CD8-positive, alpha-beta memory T cell (primary cell): Measurements from ENCODE around the gene GSPT2. TPM values are rescaled to one million over a fixed set of nuclear protein-coding genes. Genes with fewer than 3 reads are reported as not detected.
A peak's percentile ranks its signal among the peaks of the same experiment; 100 is the strongest.
"Not testable (repeated sequence)": the region's sequence is repeated elsewhere in the genome, so short reads cannot be mapped to it uniquely, and the experiment has no call there.

Experiments used
- CTCF ChIA-PET: fragments of 350-600 bp; sonication (Branson Sonifier 250); formaldehyde crosslinking; loops from one replicate; lab custom pipeline; 2021; ENCODE audit warnings: antibody characterized with exemption; lab: Charles Lee
- POLR2A ChIA-PET: fragments of 350-600 bp; sonication (Branson Sonifier 250); formaldehyde crosslinking; loops from one replicate; lab custom pipeline; 2021; ENCODE audit warnings: antibody characterized with exemption; lab: Charles Lee
- DNase-seq, 5 donors: peaks; one replicate each; pipeline versions ENCODE4 v3.0.0 to v3.0.0-alpha.2; 2020 to 2022; ENCODE audit warnings: mixed read lengths in 1 of 5
- H3K27ac ChIP-seq: one replicate; pipeline ENCODE4 v1.7.0; 2013; ENCODE audit warnings: low read depth, mild to moderate bottlenecking, low read length, moderate library complexity
- H3K27me3 ChIP-seq: 2 replicates; pipeline ENCODE4 v1.7.0; 2013; ENCODE audit warnings: low read length, mild to moderate bottlenecking; ENCODE audit not compliant: insufficient read depth, poor library complexity, severe bottlenecking
- H3K36me3 ChIP-seq: 2 replicates; pipeline ENCODE4 v1.7.0; 2013; ENCODE audit warnings: mild to moderate bottlenecking, low read length, moderate library complexity; ENCODE audit not compliant: insufficient read depth
- H3K4me1 ChIP-seq: 2 replicates; pipeline ENCODE4 v1.7.0; 2013; ENCODE audit warnings: mild to moderate bottlenecking, low read length, moderate library complexity; ENCODE audit not compliant: insufficient read depth
- H3K4me3 ChIP-seq: 2 replicates; pipeline ENCODE4 v1.7.0; 2013; ENCODE audit warnings: mild to moderate bottlenecking, low read length
- H3K9me3 ChIP-seq: 2 replicates; pipeline ENCODE4 v1.7.0; 2013; ENCODE audit warnings: mild to moderate bottlenecking, low read length
- H3K27ac Mint-ChIP-seq, 8 donors: one replicate each; pipeline ENCODE4 v1.8.0; 2020 to 2021; ENCODE audit warnings: mixed read lengths in 8 of 8, mild to moderate bottlenecking in 6 of 8, inconsistent platforms in 3 of 8, moderate library complexity in 3 of 8
- H3K27me3 Mint-ChIP-seq, 2 donors: one replicate each; pipeline ENCODE4 v1.8.0; 2020 to 2021; ENCODE audit warnings: mixed read lengths in 2 of 2, mild to moderate bottlenecking in 1 of 2, moderate library complexity in 1 of 2
- H3K36me3 Mint-ChIP-seq, 3 donors: one replicate each; pipeline ENCODE4 v1.8.0; 2020 to 2021; ENCODE audit warnings: mixed read lengths in 3 of 3, inconsistent platforms in 1 of 3, mild to moderate bottlenecking in 1 of 3
- H3K4me1 Mint-ChIP-seq, 3 donors: one replicate each; pipeline ENCODE4 v1.8.0; 2020 to 2021; ENCODE audit warnings: mixed read lengths in 3 of 3, inconsistent platforms in 1 of 3, mild to moderate bottlenecking in 1 of 3
- H3K4me3 Mint-ChIP-seq, 7 donors: one replicate each; pipeline ENCODE4 v1.8.0; 2020 to 2021; ENCODE audit warnings: mixed read lengths in 7 of 7, mild to moderate bottlenecking in 6 of 7, moderate library complexity in 4 of 7, inconsistent platforms in 2 of 7
- H3K9me3 Mint-ChIP-seq, 5 donors: one replicate each; pipeline ENCODE4 v1.8.0; 2020 to 2022; ENCODE audit warnings: mixed read lengths in 5 of 5, mild to moderate bottlenecking in 3 of 5, moderate library complexity in 2 of 5, inconsistent platforms in 1 of 5
- polyA plus RNA-seq: library from polyadenylated mRNA; unstranded; fragments of 300-500 nt; fragmentation: Illumina TruSeq; gene quantifications from one replicate; pipeline ENCODE4 v1.2.3, GENCODE V29; 2021
- total RNA-seq, 2 experiments: library from RNA; stranded (reverse); gene quantifications; one replicate each; pipeline ENCODE4 v1.2.3, GENCODE V29; 2021

The GSPT2 gene
- total RNA-seq = 10 to 100 TPM; 10.5 to 11.3 TPM
- polyA plus RNA-seq = 5.9 TPM

GRCh38 chrX:51743179-51743957, at the start of gene GSPT2:
Gene GSPT2, plus strand, starts transcription at chrX:51743442. Its CDS starts 185 bp downstream, at chrX:51743627.
- Histone ChIP-seq H3K4me1 (peaks cover 7% of the 10 kb centered on the region), H3K4me3 (peak within 1 kb of the TSS; percentile 53), H3K27me3 (no peaks in the 10 kb centered on the region), H3K36me3 (no peaks in the 10 kb centered on the region), H3K9me3 (peaks cover 6% of the 10 kb centered on the region), H3K27ac (peak within 1 kb of the TSS; percentile 16)
- peaks cover 3 to 8% of the 10 kb centered on the region in 2 donors for H3K27me3 Mint-ChIP-seq
- peaks cover 5 to 36% (median 31%) of the 10 kb centered on the region in 5 donors for H3K9me3 Mint-ChIP-seq
- H3K4me1 Mint-ChIP-seq = peaks cover 14 to 24% (median 15%) of the 10 kb centered on the region in 3 donors
- peak; percentile 11 to 63 (median 43) for DNase-seq
- H3K27ac Mint-ChIP-seq = peak within 1 kb of the TSS; percentile 45 to 90 (median 75)
- ChIA-PET POLR2A (no interaction called here), CTCF (no interaction called here)
- peak within 1 kb of the TSS; percentile 83 to 93 (median 86) for H3K4me3 Mint-ChIP-seq
- peaks cover 8 to 24% (median 21%) of the 10 kb centered on the region in 3 donors for H3K36me3 Mint-ChIP-seq

- ChIA-PET CTCF (no interaction called here), POLR2A (no interaction called here)
- Mint-ChIP-seq H3K4me1 (no peaks in the 10 kb centered on the region), H3K27me3 (peaks cover 9 to 29% of the 10 kb centered on the region in 2 donors), H3K4me3 (no peak overlapping the region), H3K27ac (no peak overlapping the region), H3K36me3 (no peaks in the 10 kb centered on the region), H3K9me3 (no peaks in the 10 kb centered on the region)
- Histone ChIP-seq H3K4me3 (no peak overlapping the region), H3K4me1 (no peaks in the 10 kb centered on the region), H3K27me3 (no peaks in the 10 kb centered on the region), H3K27ac (no peak overlapping the region), H3K9me3 (no peaks in the 10 kb centered on the region), H3K36me3 (no peaks in the 10 kb centered on the region)
- no peak for DNase-seq
These were observed 49.0 kb upstream of the GSPT2 start for GRCh38 chrX:51694254-51694653.

- Histone ChIP-seq H3K4me1 (no peaks in the 10 kb centered on the region), H3K4me3 (no peak overlapping the region), H3K36me3 (no peaks in the 10 kb centered on the region), H3K27ac (no peak overlapping the region), H3K9me3 (no peaks in the 10 kb centered on the region), H3K27me3 (no peaks in the 10 kb centered on the region)
- Mint-ChIP-seq H3K36me3 (no peaks in the 10 kb centered on the region), H3K27me3 (peaks cover 11 to 36% of the 10 kb centered on the region in 2 donors), H3K9me3 (no peaks in the 10 kb centered on the region), H3K27ac (peak overlapping the region in 1 of 8 donors; percentile 70), H3K4me3 (no peak overlapping the region), H3K4me1 (no peaks in the 10 kb centered on the region)
- CTCF ChIA-PET = no interaction called here
- DNase-seq = no peak
- POLR2A ChIA-PET = no interaction called here
These were observed 45.8 kb upstream of the GSPT2 start for GRCh38 chrX:51697397-51697796.

- H3K4me1 ChIP-seq, H3K4me3 ChIP-seq, H3K36me3 ChIP-seq, H3K4me1 Mint-ChIP-seq, H3K9me3 Mint-ChIP-seq, DNase-seq, H3K36me3 Mint-ChIP-seq, POLR2A ChIA-PET, H3K27me3 Mint-ChIP-seq, H3K27me3 ChIP-seq, CTCF ChIA-PET, H3K27ac Mint-ChIP-seq, H3K4me3 Mint-ChIP-seq, H3K27ac ChIP-seq, H3K9me3 ChIP-seq: not testable (repeated sequence)
These were observed 32.7 kb upstream of the GSPT2 start, which contains the start of gene CENPVL1 for GRCh38 chrX:51710277-51711164. Gene CENPVL1, plus strand, starts transcription at chrX:51710512. Its CDS starts 0 bp downstream, at chrX:51710512.

- H3K4me3 Mint-ChIP-seq, POLR2A ChIA-PET, H3K27me3 Mint-ChIP-seq: not testable (repeated sequence)
These were observed 30.1 kb upstream of the GSPT2 start for GRCh38 chrX:51712943-51713647.

GRCh38 chrX:51728202-51728601, 15.0 kb upstream of the GSPT2 start:
- no peaks in the 10 kb centered on the region for H3K9me3 ChIP-seq
- no peak for DNase-seq
- H3K27me3 ChIP-seq = no peaks in the 10 kb centered on the region
- H3K4me1 ChIP-seq = no peaks in the 10 kb centered on the region
- no peak overlapping the region for H3K27ac ChIP-seq
- no peak overlapping the region for H3K4me3 ChIP-seq
- Mint-ChIP-seq H3K27ac (no peak overlapping the region), H3K4me1 (no peaks in the 10 kb centered on the region), H3K27me3 (peaks cover 10 to 20% of the 10 kb centered on the region in 2 donors), H3K36me3 (no peaks in the 10 kb centered on the region), H3K9me3 (no peaks in the 10 kb centered on the region), H3K4me3 (no peak overlapping the region)
- ChIA-PET POLR2A (no interaction called here), CTCF (no interaction called here)
- no peaks in the 10 kb centered on the region for H3K36me3 ChIP-seq

More at GRCh38 chrX:51712943-51713647, 30.1 kb upstream of the GSPT2 start:
- H3K36me3 Mint-ChIP-seq, H3K9me3 Mint-ChIP-seq, H3K36me3 ChIP-seq, DNase-seq, H3K4me1 ChIP-seq, H3K4me3 ChIP-seq, H3K27me3 ChIP-seq, H3K9me3 ChIP-seq, H3K27ac Mint-ChIP-seq, H3K4me1 Mint-ChIP-seq, H3K27ac ChIP-seq, CTCF ChIA-PET: not testable (repeated sequence)

GRCh38 chrX:51737091-51737490, 6.2 kb upstream of the GSPT2 start:
- ChIA-PET POLR2A (no interaction called here), CTCF (no interaction called here)
- H3K27ac Mint-ChIP-seq = no peak overlapping the region
- Histone ChIP-seq H3K9me3 (no peaks in the 10 kb centered on the region), H3K4me3 (no peak overlapping the region), H3K4me1 (no peaks in the 10 kb centered on the region), H3K36me3 (no peaks in the 10 kb centered on the region), H3K27ac (no peak overlapping the region), H3K27me3 (no peaks in the 10 kb centered on the region)
- no peaks in the 10 kb centered on the region for H3K4me1 Mint-ChIP-seq
- H3K27me3 Mint-ChIP-seq = peaks cover 15 to 41% of the 10 kb centered on the region in 2 donors
- peaks cover 0 to 5% (median 0%) of the 10 kb centered on the region in 3 donors for H3K36me3 Mint-ChIP-seq
- no peak overlapping the region for H3K4me3 Mint-ChIP-seq
- no peaks in the 10 kb centered on the region for H3K9me3 Mint-ChIP-seq
- no peak for DNase-seq
